ENCODE data around the gene PITX3.
A peak's percentile ranks its signal among the peaks of the same experiment; 100 is the strongest.

The PITX3 gene

DNA sequence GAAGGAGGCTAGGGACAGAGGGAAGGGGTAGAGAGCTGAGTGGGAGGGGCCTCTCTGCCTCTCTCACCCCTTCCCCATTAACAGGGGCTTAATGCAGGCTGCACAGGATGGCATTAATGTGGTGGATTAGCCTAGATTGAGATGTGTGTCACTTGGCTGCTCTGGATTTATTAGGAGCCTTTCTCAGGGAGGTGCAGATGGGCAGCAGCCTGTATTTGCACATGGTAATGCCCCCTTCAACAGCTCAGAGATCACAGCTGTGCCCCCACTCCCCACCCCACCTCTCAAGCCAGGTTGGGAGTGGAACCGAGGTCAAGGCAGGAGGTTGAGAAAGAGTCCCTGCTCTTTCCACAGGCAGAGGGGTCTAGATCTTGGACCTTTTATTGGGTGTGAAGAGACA, 7.3 kb downstream of the PITX3 start:
- TF ChIP-seq, protein P1, sequence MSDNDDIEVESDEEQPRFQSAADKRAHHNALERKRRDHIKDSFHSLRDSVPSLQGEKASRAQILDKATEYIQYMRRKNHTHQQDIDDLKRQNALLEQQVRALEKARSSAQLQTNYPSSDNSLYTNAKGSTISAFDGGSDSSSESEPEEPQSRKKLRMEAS (IDR thresholded peaks at IDR 0.05; ENCODE audit: low read depth, low read length) = no peak
- DNase-seq (ENCODE audit: low read depth) = no peak

DNA sequence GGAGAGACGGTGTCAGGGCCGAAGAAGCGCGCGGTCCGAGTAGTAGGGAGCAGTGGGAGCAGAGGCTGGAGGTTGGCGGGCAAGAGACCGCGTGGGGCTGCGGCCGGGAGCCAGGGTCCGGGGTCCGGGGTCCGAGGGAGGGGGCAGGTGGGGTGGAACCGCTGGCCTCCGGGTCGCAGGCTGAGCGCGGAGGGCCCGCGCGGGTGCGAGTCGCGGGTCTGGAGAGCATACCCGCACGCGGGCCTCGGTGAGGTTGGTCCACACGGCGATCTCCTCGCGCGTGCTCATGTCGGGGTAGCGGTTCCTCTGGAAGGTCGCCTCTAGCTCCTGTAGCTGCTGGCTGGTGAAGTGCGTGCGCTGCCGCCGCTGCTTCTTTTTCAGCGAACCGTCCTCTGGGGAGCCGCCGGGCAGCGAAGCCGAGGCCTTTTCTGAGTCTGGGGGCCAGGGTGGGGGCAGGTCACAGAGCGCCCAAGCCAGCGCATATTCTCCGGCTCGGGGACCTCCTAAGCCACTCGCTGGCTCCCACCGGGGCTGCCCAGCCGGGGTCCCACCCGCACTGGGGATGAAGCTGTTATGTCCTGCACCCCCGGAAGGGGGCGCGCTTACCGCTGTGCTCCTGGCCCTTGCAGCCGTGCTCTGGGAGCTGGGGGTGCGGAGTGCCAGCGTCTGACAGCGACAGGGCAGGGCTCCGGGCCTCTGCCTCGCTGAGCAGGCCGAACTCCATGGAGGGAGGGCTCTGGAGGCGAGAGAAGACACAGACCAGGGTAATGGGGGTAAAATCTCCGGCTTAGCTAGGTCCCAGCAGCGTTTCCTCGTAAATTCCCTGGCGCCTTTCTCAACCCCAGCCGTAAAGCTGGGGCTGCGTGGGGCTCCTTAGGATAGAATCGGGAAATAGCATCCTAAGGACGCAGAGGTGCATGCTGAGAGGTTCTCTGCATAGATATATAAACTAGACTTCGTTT, 9.7 kb downstream of the PITX3 start:
- H3K4me3 ChIP-seq (ENCODE audit: low read depth, low read length) = no peak overlapping the region
- DNase-seq (ENCODE audit: low read depth) = peak; percentile 70
- TF ChIP-seq, protein P2, sequence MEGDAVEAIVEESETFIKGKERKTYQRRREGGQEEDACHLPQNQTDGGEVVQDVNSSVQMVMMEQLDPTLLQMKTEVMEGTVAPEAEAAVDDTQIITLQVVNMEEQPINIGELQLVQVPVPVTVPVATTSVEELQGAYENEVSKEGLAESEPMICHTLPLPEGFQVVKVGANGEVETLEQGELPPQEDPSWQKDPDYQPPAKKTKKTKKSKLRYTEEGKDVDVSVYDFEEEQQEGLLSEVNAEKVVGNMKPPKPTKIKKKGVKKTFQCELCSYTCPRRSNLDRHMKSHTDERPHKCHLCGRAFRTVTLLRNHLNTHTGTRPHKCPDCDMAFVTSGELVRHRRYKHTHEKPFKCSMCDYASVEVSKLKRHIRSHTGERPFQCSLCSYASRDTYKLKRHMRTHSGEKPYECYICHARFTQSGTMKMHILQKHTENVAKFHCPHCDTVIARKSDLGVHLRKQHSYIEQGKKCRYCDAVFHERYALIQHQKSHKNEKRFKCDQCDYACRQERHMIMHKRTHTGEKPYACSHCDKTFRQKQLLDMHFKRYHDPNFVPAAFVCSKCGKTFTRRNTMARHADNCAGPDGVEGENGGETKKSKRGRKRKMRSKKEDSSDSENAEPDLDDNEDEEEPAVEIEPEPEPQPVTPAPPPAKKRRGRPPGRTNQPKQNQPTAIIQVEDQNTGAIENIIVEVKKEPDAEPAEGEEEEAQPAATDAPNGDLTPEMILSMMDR (IDR thresholded peaks at IDR 0.05; ENCODE audit: low read depth, low read length) = peak; percentile 84
- no peak for TF ChIP-seq POLR2A (IDR thresholded peaks at IDR 0.05; ENCODE audit: extremely low read depth, insufficient read length)

More for the DNA sequence above, 7.3 kb downstream of the PITX3 start:
- no peak overlapping the region for H3K4me3 ChIP-seq (ENCODE audit: low read depth, low read length)

DNA sequence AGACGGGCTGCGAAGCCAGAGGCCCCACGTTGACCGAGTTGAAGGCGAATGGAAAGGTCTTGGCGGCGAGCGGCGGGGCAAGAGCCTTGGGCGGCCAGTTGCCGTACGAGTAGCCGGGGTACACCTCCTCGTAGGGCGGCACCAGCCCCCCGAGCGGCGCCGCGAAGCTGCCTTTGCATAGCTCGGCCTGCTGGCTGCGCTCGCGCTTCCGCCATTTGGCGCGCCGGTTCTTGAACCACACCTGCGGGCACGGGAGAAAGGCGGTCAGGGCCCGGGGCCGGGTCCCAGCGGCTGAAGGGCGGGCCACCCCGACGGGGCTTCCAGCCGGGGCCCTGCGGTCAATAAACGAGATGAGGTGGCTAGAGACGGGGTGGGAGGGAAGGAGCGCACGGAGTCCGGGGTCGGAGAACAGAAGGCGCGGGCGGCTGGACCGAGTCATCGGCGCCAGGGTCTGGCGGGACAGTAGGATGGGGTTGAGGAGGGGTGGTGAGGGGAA, 10.4 kb downstream of the PITX3 start:
- TF ChIP-seq POLR2A (IDR thresholded peaks at IDR 0.05; ENCODE audit: extremely low read depth, insufficient read length) = no peak
- TF ChIP-seq, protein P2 (IDR thresholded peaks at IDR 0.05; ENCODE audit: low read depth, low read length) = no peak
- no peak for TF ChIP-seq MYC (IDR thresholded peaks at IDR 0.05; ENCODE audit: low read depth, low read length)
- DNase-seq (ENCODE audit: low read depth) = peak; percentile 35
- no peak overlapping the region for H3K4me3 ChIP-seq (ENCODE audit: low read depth, low read length)

DNA sequence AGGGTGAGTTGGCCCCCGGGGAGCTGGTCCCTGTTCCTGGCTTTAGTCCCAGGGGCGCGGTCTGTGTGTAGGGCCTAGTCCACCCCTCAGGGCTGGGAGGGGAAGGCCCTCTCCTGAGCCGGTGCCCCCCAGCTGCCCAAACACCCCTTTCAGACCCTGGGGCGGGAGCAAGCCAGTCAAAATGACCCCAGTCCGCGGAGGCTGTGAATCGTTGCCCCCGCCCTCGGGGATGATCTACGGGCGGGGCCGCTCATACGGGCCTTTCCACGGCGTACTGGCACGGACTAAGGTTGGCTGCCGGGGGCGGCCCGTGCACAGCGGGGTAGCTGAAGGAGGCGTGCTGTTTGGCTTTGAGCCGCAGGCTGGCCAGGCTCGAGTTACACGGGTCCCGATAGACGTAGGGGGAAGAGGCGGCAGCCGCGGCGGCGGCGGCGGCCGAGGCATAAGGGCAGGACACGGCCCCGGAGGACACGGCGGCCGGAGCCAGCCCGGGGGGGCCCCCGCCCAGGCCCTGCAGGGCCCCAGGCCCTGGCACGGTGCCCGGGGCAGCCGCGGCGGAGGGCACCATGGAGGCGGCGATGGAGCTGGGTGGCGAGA, 10.9 kb downstream of the PITX3 start:
- TF ChIP-seq MYC (IDR thresholded peaks at IDR 0.05; ENCODE audit: low read depth, low read length) (no peak), POLR2A (IDR thresholded peaks at IDR 0.05; ENCODE audit: extremely low read depth, insufficient read length) (no peak)
- TF ChIP-seq, protein P1 (IDR thresholded peaks at IDR 0.05; ENCODE audit: low read depth, low read length) = peak; percentile 58
- DNase-seq (ENCODE audit: low read depth) = peak; percentile 80
- H3K4me3 ChIP-seq (ENCODE audit: low read depth, low read length) = no peak overlapping the region

DNA sequence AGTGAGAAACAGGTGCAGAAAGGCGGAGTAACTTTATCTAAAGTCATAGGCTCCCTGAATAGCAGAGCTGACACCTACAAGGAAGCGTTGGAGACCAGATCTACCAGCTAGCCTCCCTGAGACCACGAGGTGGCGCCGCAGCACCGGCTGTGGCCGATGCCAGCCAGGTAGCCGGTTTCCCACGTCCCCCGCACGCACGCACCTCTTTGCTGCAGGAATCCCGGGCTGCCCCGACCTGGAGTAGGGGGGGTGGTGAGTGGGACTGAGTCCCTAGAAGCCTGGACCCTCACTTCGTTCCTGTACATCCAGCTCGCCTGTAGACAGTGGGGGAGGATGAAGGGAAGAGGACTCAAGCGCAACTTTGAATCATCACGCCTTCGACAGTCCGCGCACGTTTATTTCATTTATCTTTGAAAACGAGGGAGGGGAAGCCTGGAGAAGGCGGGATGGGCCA, 11.5 kb downstream of the PITX3 start:
- TF ChIP-seq, protein P1 (IDR thresholded peaks at IDR 0.05; ENCODE audit: low read depth, low read length) = peak; percentile 65
- TF ChIP-seq MYC (IDR thresholded peaks at IDR 0.05; ENCODE audit: low read depth, low read length) = no peak
- TF ChIP-seq, protein P2 (IDR thresholded peaks at IDR 0.05; ENCODE audit: low read depth, low read length) = peak; percentile 96
- peak; percentile 84 for DNase-seq (ENCODE audit: low read depth)
- H3K4me3 ChIP-seq (ENCODE audit: low read depth, low read length) = no peak overlapping the region

DNA sequence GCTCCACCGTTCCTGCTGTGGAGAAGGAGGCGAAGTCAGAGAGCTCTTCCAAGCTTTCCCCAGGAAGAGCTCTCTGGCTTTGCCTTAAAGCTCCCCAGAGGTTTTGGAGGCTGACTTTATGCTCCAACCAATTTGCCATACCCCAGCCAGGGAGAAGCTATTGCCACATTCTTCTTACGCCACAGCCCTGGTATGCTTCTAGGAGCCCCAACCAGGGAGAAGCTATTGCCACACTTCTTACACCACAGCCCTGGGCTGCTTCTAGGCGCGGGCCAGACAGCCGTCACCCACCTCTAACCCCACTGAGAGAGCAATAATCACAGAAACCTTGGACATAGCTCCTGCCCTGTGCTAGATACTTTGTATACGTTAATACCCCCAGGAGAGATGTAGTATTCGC, 14.3 kb downstream of the PITX3 start:
- peak; percentile 98 for DNase-seq (ENCODE audit: low read depth)
- peak overlapping the region; percentile 55 for H3K4me3 ChIP-seq (ENCODE audit: low read depth, low read length)
- TF ChIP-seq MYC (IDR thresholded peaks at IDR 0.05; ENCODE audit: low read depth, low read length) = peak; percentile 34; the same call in 1 of the 2 replicates
- TF ChIP-seq, protein P1 (IDR thresholded peaks at IDR 0.05; ENCODE audit: low read depth, low read length) = peak; percentile 66; the same call in 1 of the 2 replicates
- TF ChIP-seq, protein P2 (IDR thresholded peaks at IDR 0.05; ENCODE audit: low read depth, low read length) = no peak
- peak; percentile 24 for TF ChIP-seq POLR2A (IDR thresholded peaks at IDR 0.05; ENCODE audit: extremely low read depth, insufficient read length)
